Endodermal cell (in vitro differentiated cells): ENCODE results near the gene TNIK. TPM values are rescaled to one million over a fixed set of nuclear protein-coding genes. Genes with fewer than 3 reads are reported as not detected.
A peak's percentile ranks its signal among the peaks of the same experiment; 100 is the strongest.

ENCODE experiments used
- DNase-seq: peaks from one replicate; pipeline ENCODE4 v3.0.0-alpha.2; 2017
- H3K27ac ChIP-seq: 2 replicates; pipeline ENCODE4 v1.5.1; 2013; ENCODE audit warnings: mild to moderate bottlenecking, low read depth, low read length, moderate library complexity
- H3K27me3 ChIP-seq: 2 replicates; pipeline ENCODE4 v1.6.1; 2013; ENCODE audit warnings: mild to moderate bottlenecking, low read length, moderate library complexity; ENCODE audit not compliant: insufficient read depth, control insufficient read depth, poor library complexity, severe bottlenecking
- H3K36me3 ChIP-seq: 2 replicates; pipeline ENCODE4 v1.7.0; 2013; ENCODE audit warnings: mild to moderate bottlenecking, low read length, moderate library complexity; ENCODE audit not compliant: control insufficient read depth, insufficient read depth
- H3K4me1 ChIP-seq: one replicate; pipeline ENCODE4 v1.7.0; 2013; ENCODE audit warnings: low read length; ENCODE audit not compliant: control insufficient read depth, insufficient read depth
- H3K4me3 ChIP-seq: 2 replicates; pipeline ENCODE4 v1.5.1; 2013; ENCODE audit warnings: mild to moderate bottlenecking, low read length, moderate library complexity
- H3K9ac ChIP-seq: 2 replicates; pipeline ENCODE4 v1.6.1; 2013; ENCODE audit warnings: mild to moderate bottlenecking, low read length, moderate library complexity; ENCODE audit not compliant: poor library complexity, severe bottlenecking; ENCODE audit errors: extremely low read depth
- H3K9me3 ChIP-seq: 2 replicates; pipeline ENCODE4 v1.6.1; 2013; ENCODE audit warnings: mild to moderate bottlenecking, low read length, moderate library complexity; ENCODE audit not compliant: control insufficient read depth
- H3K27ac Mint-ChIP-seq: 2 replicates; pipeline ENCODE4 v1.8.0; 2020; ENCODE audit warnings: mixed read lengths
- H3K27me3 Mint-ChIP-seq: 2 replicates; pipeline ENCODE4 v1.8.0; 2021; ENCODE audit warnings: mild to moderate bottlenecking, mixed read lengths; ENCODE audit not compliant: insufficient read depth
- H3K36me3 Mint-ChIP-seq: 2 replicates; pipeline ENCODE4 v1.8.0; 2020; ENCODE audit warnings: low read depth, mixed read lengths
- H3K4me1 Mint-ChIP-seq: 2 replicates; pipeline ENCODE4 v1.8.0; 2020; ENCODE audit warnings: mixed read lengths
- H3K4me3 Mint-ChIP-seq: 2 replicates; pipeline ENCODE4 v1.8.0; 2020; ENCODE audit warnings: mild to moderate bottlenecking, moderate library complexity, mixed read lengths
- H3K9me3 Mint-ChIP-seq: 2 replicates; pipeline ENCODE4 v1.8.0; 2020; ENCODE audit warnings: mild to moderate bottlenecking, mixed read lengths
- CTCF ChIP-seq: fragments of 200-600 bp; sonication (generic); conservative IDR thresholded peaks from 2 replicates; pipeline ENCODE4 v1.5.0; 2021; ENCODE audit warnings: antibody characterized with exemption, mild to moderate bottlenecking
- WGBS, 2 experiments: methylation state at CpG; one replicate each; pipeline versions ENCODE4 v1.1.5 to v1.1.7; 2013; ENCODE audit warnings: missing lambda C conversion rate in 2 of 2, mixed read lengths in 1 of 2; ENCODE audit not compliant: insufficient coverage in 1 of 2, insufficient read length in 1 of 2; 5-methylcytosine and 5-hydroxymethylcytosine counted together
- total RNA-seq, 2 donors: library from RNA; stranded (reverse); fragmentation: NEBNext Ultra II Directional in 1 of 2; extraction: Animal tissue kit (Norgen Biotek cat#: 25700) in 1 of 2; gene quantifications; 2 replicates in 1 of 2; 3 replicates in 1 of 2; pipeline ENCODE4 v1.2.1, GENCODE V29; 2021

Gene TNIK
- total RNA-seq, 2 donors from 2014 or later: 12.2 to 14.9 TPM

GRCh38 chr3:171206283-171206682, 253.9 kb downstream of the TNIK start:
- TF ChIP-seq CTCF: no peak
- Histone ChIP-seq H3K27ac (no peak overlapping the region), H3K4me3 (no peak overlapping the region), H3K9me3 (peaks cover 5% of the 10 kb centered on the region), H3K9ac (no peak overlapping the region), H3K36me3 (no peaks in the 10 kb centered on the region), H3K4me1 (no peaks in the 10 kb centered on the region), H3K27me3 (no peaks in the 10 kb centered on the region)
- no CpG with 5 or more reads among the region's 1 CpG for WGBS, 2 experiments
- H3K4me1 Mint-ChIP-seq: peaks cover 14% of the 10 kb centered on the region
- peak overlapping the region; percentile 79 for H3K27ac Mint-ChIP-seq
- H3K36me3 Mint-ChIP-seq: no peaks in the 10 kb centered on the region
- no peak overlapping the region for H3K4me3 Mint-ChIP-seq
- peaks cover 2% of the 10 kb centered on the region for H3K9me3 Mint-ChIP-seq
- H3K27me3 Mint-ChIP-seq: no peaks in the 10 kb centered on the region
- DNase-seq: peak; percentile 90

GRCh38 chr3:171204942-171205341, 255.3 kb downstream of the TNIK start:
- Mint-ChIP-seq H3K4me3 (no peak overlapping the region), H3K27ac (peak overlapping the region; percentile 18), H3K9me3 (peaks cover 2% of the 10 kb centered on the region), H3K4me1 (peaks cover 19% of the 10 kb centered on the region), H3K27me3 (no peaks in the 10 kb centered on the region), H3K36me3 (no peaks in the 10 kb centered on the region)
- Histone ChIP-seq H3K4me3 (no peak overlapping the region), H3K36me3 (no peaks in the 10 kb centered on the region), H3K9ac (no peak overlapping the region), H3K9me3 (peaks cover 5% of the 10 kb centered on the region), H3K27ac (no peak overlapping the region), H3K4me1 (no peaks in the 10 kb centered on the region), H3K27me3 (no peaks in the 10 kb centered on the region)
- TF ChIP-seq CTCF: no peak
- DNase-seq: no peak
- WGBS, 2 experiments: 100% methylated on average over 1 of the region's 1 CpG; no CpG with 5 or more reads in 1 of the 2 experiments

DNA sequence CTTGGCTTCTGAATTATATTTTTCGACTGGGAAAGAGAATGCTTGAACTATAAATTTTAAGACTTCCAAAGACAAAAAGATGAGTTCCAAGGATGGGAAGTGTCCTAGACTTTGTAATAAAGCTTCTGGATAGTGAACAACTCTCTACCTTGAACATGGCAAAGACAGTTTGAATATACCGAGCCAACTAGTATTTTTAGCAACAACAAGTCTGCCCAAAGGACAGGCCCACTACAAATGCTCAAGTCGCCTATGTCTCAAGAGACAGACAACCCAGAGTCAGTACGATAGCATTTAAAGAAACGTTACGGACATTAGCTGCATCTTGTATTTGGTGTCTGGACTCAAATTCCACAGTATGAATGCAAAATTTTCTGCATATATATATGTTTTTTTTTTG, 258.4 kb downstream of the TNIK start:
- Histone ChIP-seq H3K4me3 (no peak overlapping the region), H3K4me1 (no peaks in the 10 kb centered on the region), H3K9ac (no peak overlapping the region), H3K27me3 (no peaks in the 10 kb centered on the region), H3K27ac (no peak overlapping the region), H3K9me3 (peaks cover 5% of the 10 kb centered on the region), H3K36me3 (no peaks in the 10 kb centered on the region)
- H3K4me3 Mint-ChIP-seq: no peak overlapping the region
- peaks cover 2% of the 10 kb centered on the region for H3K9me3 Mint-ChIP-seq
- DNase-seq: no peak
- no peaks in the 10 kb centered on the region for H3K27me3 Mint-ChIP-seq
- no peak for TF ChIP-seq CTCF
- peaks cover 2% of the 10 kb centered on the region for H3K36me3 Mint-ChIP-seq
- WGBS, 2 experiments: 92 to 93% methylated on average over 6 of the region's 6 CpGs
- peaks cover 32% of the 10 kb centered on the region for H3K4me1 Mint-ChIP-seq
- H3K27ac Mint-ChIP-seq: no peak overlapping the region
